ENCODE measurements around the gene GOLPH3L. TPM values are rescaled to one million over a fixed set of nuclear protein-coding genes. Genes with fewer than 3 reads are reported as not detected.
"Not testable (repeated sequence)": the region's sequence is repeated elsewhere in the genome, so short reads cannot be mapped to it uniquely, and the experiment has no call there.

Gene GOLPH3L
- total and polyA plus RNA-seq, 4 experiments from 2014 or later, result 16.7 to 30.4 (median 27.7) TPM

- H3K27me3 ChIP-seq (ENCODE audit: insufficient read depth, low read length), result no peaks in the 10 kb centered on the region
- CTCF ChIA-PET (ENCODE audit: partially characterized antibody), result no interaction called here
- H3K4me3 ChIP-seq (ENCODE audit: low read length in 2 of 2), result no peak overlapping the region
- H3K27ac Mint-ChIP-seq, result peak overlapping the region in 1 of 7 donors; percentile 42
- no peak for DNase-seq
- H3K36me3 ChIP-seq (ENCODE audit: insufficient read depth, low read length), result no peaks in the 10 kb centered on the region
- POLR2A ChIA-PET (ENCODE audit: partially characterized antibody), result interaction anchor here (0.6 kb wide), 1 partner anchor 46 kb away, joined by 3 read pairs; no protein-coding TSS in a partner anchor
- no peaks in the 10 kb centered on the region for H3K27me3 Mint-ChIP-seq
- H3K9me3 ChIP-seq (ENCODE audit: control insufficient read depth in 1 of 2, low read length in 2 of 2), result no peaks in the 10 kb centered on the region
- H3K36me3 Mint-ChIP-seq, result peaks cover 13 to 15% of the 10 kb centered on the region in 2 donors
- H3K9me3 Mint-ChIP-seq, result no peaks in the 10 kb centered on the region
- H3K4me3 Mint-ChIP-seq, result no peak overlapping the region
- intact Hi-C loops (cut with micrococcal nuclease), result no loop called here
- no peaks in the 10 kb centered on the region for H3K4me1 ChIP-seq (ENCODE audit: insufficient read depth, low read length)
- H3K27ac ChIP-seq (ENCODE audit: low read depth, low read length), result no peak overlapping the region
- H3K4me1 Mint-ChIP-seq, result peaks cover 6 to 17% (median 7%) of the 10 kb centered on the region in 4 donors
Measured at GRCh38 chr1:150601540-150601939, 95.4 kb downstream of the GOLPH3L start.

GRCh38 chr1:150598346-150598745, 98.6 kb downstream of the GOLPH3L start:
- DNase-seq; H3K27ac ChIP-seq (ENCODE audit: low read depth, low read length); H3K36me3 ChIP-seq (ENCODE audit: insufficient read depth, low read length); H3K9me3 ChIP-seq (ENCODE audit: control insufficient read depth in 1 of 2, low read length in 2 of 2); intact Hi-C loops (cut with micrococcal nuclease); H3K4me1 ChIP-seq (ENCODE audit: insufficient read depth, low read length); CTCF ChIA-PET (ENCODE audit: partially characterized antibody); H3K27ac Mint-ChIP-seq; H3K27me3 Mint-ChIP-seq; H3K27me3 ChIP-seq (ENCODE audit: insufficient read depth, low read length); H3K4me3 Mint-ChIP-seq; H3K9me3 Mint-ChIP-seq; H3K4me3 ChIP-seq (ENCODE audit: low read length in 2 of 2): not testable (repeated sequence)
- peaks cover 9 to 12% of the 10 kb centered on the region in 2 donors for H3K36me3 Mint-ChIP-seq
- peaks cover 10 to 14% (median 12%) of the 10 kb centered on the region in 4 donors for H3K4me1 Mint-ChIP-seq
- POLR2A ChIA-PET (ENCODE audit: partially characterized antibody), result interaction anchor here (1.0 to 2.4 kb wide), 2 partner anchors 19 to 38 kb away, joined by 3 to 8 read pairs; partner anchors contain the start of gene MCL1

GRCh38 chr1:150596976-150597375, 100.0 kb downstream of the GOLPH3L start:
- ChIA-PET POLR2A (ENCODE audit: partially characterized antibody) (interaction anchor here (0.9 to 2.4 kb wide), 2 partner anchors 19 to 36 kb away, joined by 3 to 8 read pairs; no protein-coding TSS in a partner anchor), CTCF (ENCODE audit: partially characterized antibody) (interaction anchor here (1.6 kb wide), 1 partner anchor 36 kb away, joined by 4 read pairs; no protein-coding TSS in a partner anchor)
- Mint-ChIP-seq H3K27ac (peak overlapping the region; percentile 59 to 95 (median 70)), H3K9me3 (no peaks in the 10 kb centered on the region), H3K4me3 (peak overlapping the region in 2 of 8 donors; percentile 15 to 31), H3K4me1 (peaks cover 10 to 13% (median 12%) of the 10 kb centered on the region in 4 donors), H3K36me3 (peaks cover 8 to 12% of the 10 kb centered on the region in 2 donors), H3K27me3 (no peaks in the 10 kb centered on the region)
- Histone ChIP-seq H3K4me1 (ENCODE audit: insufficient read depth, low read length) (peaks cover 8% of the 10 kb centered on the region), H3K36me3 (ENCODE audit: insufficient read depth, low read length) (no peaks in the 10 kb centered on the region), H3K27ac (ENCODE audit: low read depth, low read length) (no peak overlapping the region), H3K4me3 (ENCODE audit: low read length in 2 of 2) (no peak overlapping the region), H3K9me3 (ENCODE audit: control insufficient read depth in 1 of 2, low read length in 2 of 2) (no peaks in the 10 kb centered on the region), H3K27me3 (ENCODE audit: insufficient read depth, low read length) (no peaks in the 10 kb centered on the region)
- DNase-seq, result no peak
- intact Hi-C loops (cut with micrococcal nuclease), result no loop called here

Other genes with a start within 250 kb of the GOLPH3L start
- gene TARS2, start 209.7 kb downstream of the GOLPH3L start, total RNA-seq, result 10 to 100 TPM; 32.3 to 35.4 TPM
- 10 to 100 TPM; 23.5 to 26.4 TPM for gene TARS2, start 209.7 kb downstream of the GOLPH3L start, polyA plus RNA-seq
- gene ECM1, start 189.0 kb downstream of the GOLPH3L start, total RNA-seq, result 1 to 10 TPM; 1.9 to 2.0 TPM
- gene ECM1, start 189.0 kb downstream of the GOLPH3L start, polyA plus RNA-seq, result not detected
- under 1 TPM in 1 of 2 experiments, not detected in 1; 0.64 TPM for gene FALEC, start 181.4 kb downstream of the GOLPH3L start, total RNA-seq
- 1 to 10 TPM in 1 of 2 donors, not detected in 1; 1.1 TPM for gene FALEC, start 181.4 kb downstream of the GOLPH3L start, polyA plus RNA-seq
- under 1 TPM; 0.23 to 0.33 TPM for gene ADAMTSL4, start 147.7 kb downstream of the GOLPH3L start, total RNA-seq
- gene ADAMTSL4, start 147.7 kb downstream of the GOLPH3L start, polyA plus RNA-seq, result under 1 TPM in 1 of 2 donors, not detected in 1; 0.24 TPM
- gene MCL1, start 117.5 kb downstream of the GOLPH3L start, total RNA-seq, result 100 to 1,000 TPM; 314 to 331 TPM
- gene MCL1, start 117.5 kb downstream of the GOLPH3L start, polyA plus RNA-seq, result 100 to 1,000 TPM; 116 to 207 TPM
- gene ENSA, start 67.5 kb downstream of the GOLPH3L start, total RNA-seq, result 100 to 1,000 TPM in 1 of 2 experiments, 10 to 100 TPM in 1; 99.7 to 101 TPM
- 10 to 100 TPM; 52.4 to 55.2 TPM for gene ENSA, start 67.5 kb downstream of the GOLPH3L start, polyA plus RNA-seq
- gene HORMAD1, start 23.7 kb upstream of the GOLPH3L start, total RNA-seq, result under 1 TPM in 1 of 2 experiments, not detected in 1; 0.64 TPM
- gene HORMAD1, start 23.7 kb upstream of the GOLPH3L start, polyA plus RNA-seq, result not detected
- gene CTSS, start 68.6 kb upstream of the GOLPH3L start, total RNA-seq, result 100 to 1,000 TPM; 119 TPM
- gene CTSS, start 68.6 kb upstream of the GOLPH3L start, polyA plus RNA-seq, result 100 to 1,000 TPM; 146 to 172 TPM
- 1 to 10 TPM; 5.9 to 6.6 TPM for gene CTSK, start 111.1 kb upstream of the GOLPH3L start, total RNA-seq
- gene CTSK, start 111.1 kb upstream of the GOLPH3L start, polyA plus RNA-seq, result under 1 TPM in 1 of 2 donors, not detected in 1; 0.56 TPM
- gene ARNT, start 179.4 kb upstream of the GOLPH3L start, total RNA-seq, result 10 to 100 TPM; 36.6 to 37.7 TPM
- gene ARNT, start 179.4 kb upstream of the GOLPH3L start, polyA plus RNA-seq, result 10 to 100 TPM; 20.2 to 25.5 TPM
- gene CTXND2, start 190.0 kb upstream of the GOLPH3L start, total RNA-seq, result not detected
- gene CTXND2, start 190.0 kb upstream of the GOLPH3L start, polyA plus RNA-seq, result not detected
- gene SETDB1, start 229.2 kb upstream of the GOLPH3L start, total RNA-seq, result 10 to 100 TPM; 71.4 to 72.6 TPM
- gene SETDB1, start 229.2 kb upstream of the GOLPH3L start, polyA plus RNA-seq, result 10 to 100 TPM in 1 of 2 donors, 1 to 10 TPM in 1; 9.8 to 14.2 TPM

Data from CD4-positive, alpha-beta memory T cell (primary cell).